Activated CD4-positive, alpha-beta T cell treated with anti-CD3 and anti-CD28 coated beads, Interleukin-2, amount 10 ng/mL, durations not matched to agents 24 days and 14 days (primary cell): Measurements from ENCODE around the gene LCE1D. TPM values are rescaled to one million over a fixed set of nuclear protein-coding genes. Genes with fewer than 3 reads are reported as not detected.

Experiments used
- DNase-seq: peaks from one replicate; pipeline ENCODE4 v3.0.0; 2022
- H3K27ac Mint-ChIP-seq: one replicate; pipeline ENCODE4 v1.8.0; 2022; ENCODE audit warnings: mild to moderate bottlenecking, mixed read lengths
- H3K27me3 Mint-ChIP-seq: one replicate; pipeline ENCODE4 v1.8.0; 2022; ENCODE audit warnings: mixed read lengths
- H3K36me3 Mint-ChIP-seq: one replicate; pipeline ENCODE4 v1.8.0; 2022; ENCODE audit warnings: low read depth, mild to moderate bottlenecking, mixed read lengths
- H3K4me1 Mint-ChIP-seq: one replicate; pipeline ENCODE4 v1.8.0; 2021; ENCODE audit warnings: mixed read lengths
- H3K4me3 Mint-ChIP-seq: one replicate; pipeline ENCODE4 v1.8.0; 2022; ENCODE audit warnings: mild to moderate bottlenecking, moderate library complexity, mixed read lengths
- H3K9me3 Mint-ChIP-seq: one replicate; pipeline ENCODE4 v1.8.0; 2021; ENCODE audit warnings: mixed read lengths
- intact Hi-C: fragments of 100-400 bp; cut with micrococcal nuclease; formaldehyde crosslinking; loops from one replicate; pipeline ENCODE4 v1.15.1; 2023
- total RNA-seq: library from RNA; stranded (reverse); gene quantifications from 2 replicates; pipeline ENCODE4 v1.2.3, GENCODE V29; 2022

The LCE1D gene, protein sequence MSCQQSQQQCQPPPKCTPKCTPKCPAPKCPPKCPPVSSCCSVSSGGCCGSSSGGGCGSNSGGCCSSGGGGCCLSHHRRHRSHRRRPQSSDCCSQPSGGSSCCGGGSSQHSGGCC
- not detected in 2 replicates for total RNA-seq

DNA sequence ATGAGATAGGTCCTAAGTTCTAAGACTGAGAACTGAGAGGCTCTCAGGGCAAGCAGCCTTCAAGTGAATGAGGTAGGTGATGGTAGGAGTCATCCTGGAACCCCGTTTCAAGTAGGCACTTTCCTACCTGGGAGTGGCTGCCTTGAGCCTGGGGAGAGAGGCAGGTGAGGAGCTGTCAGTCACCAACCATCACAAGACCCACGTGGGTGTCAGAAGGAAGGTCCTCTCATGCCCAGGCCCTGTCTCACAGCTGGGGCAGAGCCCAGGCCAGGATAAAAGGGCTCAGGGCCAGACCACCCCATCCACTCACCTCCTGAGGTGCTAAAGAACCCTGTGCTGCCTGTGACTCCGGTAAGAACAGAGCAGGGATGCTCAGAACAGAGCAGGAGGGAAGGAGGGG lies at the start of gene LCE1D:
TSS of gene LCE1D (plus strand) at position 301 of the 400 bp plus-strand sequence. CDS start 1,074 bp downstream, outside the sequence.
- Mint-ChIP-seq H3K9me3 (no peaks in the 10 kb centered on the region), H3K4me3 (no peak within 1 kb of the TSS), H3K27me3 (peaks cover 14% of the 10 kb centered on the region), H3K36me3 (no peaks in the 10 kb centered on the region), H3K4me1 (no peaks in the 10 kb centered on the region), H3K27ac (no peak within 1 kb of the TSS)
- no peak for DNase-seq
- intact Hi-C loops: no loop called here

DNA sequence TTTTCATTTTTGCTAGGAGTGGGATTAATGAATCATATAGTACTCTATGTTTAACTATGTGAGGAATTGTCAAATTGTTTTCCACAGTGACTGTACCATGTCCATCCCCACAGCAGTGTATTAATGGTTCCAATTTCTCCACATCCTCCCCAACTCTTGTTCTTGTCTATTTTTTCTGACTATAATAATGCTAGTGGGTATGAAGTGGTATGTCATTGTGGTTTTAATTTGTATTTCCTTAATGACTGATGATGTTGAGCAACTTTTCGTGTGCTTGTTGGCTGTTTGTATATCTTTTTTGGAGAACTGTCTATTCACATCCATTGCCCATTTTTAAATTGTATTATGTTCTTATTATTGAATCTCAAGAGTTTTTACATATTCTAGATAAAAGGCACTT lies 48.7 kb upstream of the LCE1D start:
- intact Hi-C loops: no loop called here
- no peaks in the 10 kb centered on the region for H3K4me1 Mint-ChIP-seq
- no peaks in the 10 kb centered on the region for H3K36me3 Mint-ChIP-seq
- H3K27ac Mint-ChIP-seq: no peak overlapping the region
- no peak for DNase-seq
- no peaks in the 10 kb centered on the region for H3K9me3 Mint-ChIP-seq
- peaks cover 9% of the 10 kb centered on the region for H3K27me3 Mint-ChIP-seq
- no peak overlapping the region for H3K4me3 Mint-ChIP-seq

DNA sequence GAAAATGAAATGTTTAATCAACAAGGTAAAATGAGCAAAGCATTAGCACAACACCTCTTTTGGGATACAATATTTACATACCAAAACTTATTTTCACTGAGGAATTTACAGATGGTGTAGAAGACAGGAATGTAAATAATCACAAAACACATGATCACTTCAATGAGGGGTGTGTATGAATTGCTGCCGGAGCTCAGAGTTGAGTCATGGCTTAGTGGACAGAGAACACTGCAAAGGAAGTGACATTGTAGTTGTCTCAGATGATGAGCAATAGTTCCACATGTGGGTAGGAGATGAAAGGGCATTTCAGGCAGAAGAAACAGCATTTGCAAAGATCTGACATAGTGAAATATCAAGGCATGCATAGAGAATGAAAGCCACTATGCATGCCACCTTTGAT lies 44.3 kb upstream of the LCE1D start:
- intact Hi-C loops: no loop called here
- Mint-ChIP-seq H3K4me3 (no peak overlapping the region), H3K27me3 (peaks cover 9% of the 10 kb centered on the region), H3K27ac (no peak overlapping the region), H3K9me3 (no peaks in the 10 kb centered on the region), H3K4me1 (no peaks in the 10 kb centered on the region), H3K36me3 (no peaks in the 10 kb centered on the region)
- DNase-seq: peak; percentile 33

DNA sequence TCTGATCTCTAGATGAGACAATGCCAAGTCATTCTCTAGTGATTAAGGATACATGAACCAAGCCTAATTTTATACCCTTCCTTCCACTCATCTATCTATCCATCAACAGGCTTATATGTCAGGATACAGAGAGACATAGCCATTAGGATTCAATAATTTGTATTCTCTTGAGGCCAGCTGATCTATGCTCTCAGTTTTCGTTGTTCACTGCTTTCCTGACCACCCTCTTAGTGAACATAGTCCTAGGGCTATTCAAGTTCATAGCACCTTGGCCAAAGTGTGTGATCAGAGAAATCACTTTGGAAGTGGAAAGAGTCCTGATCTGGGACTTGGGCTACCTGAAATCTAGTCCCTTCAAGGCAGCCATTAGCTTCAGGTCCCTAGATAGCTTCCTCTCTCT lies 42.9 kb upstream of the LCE1D start:
- Mint-ChIP-seq H3K9me3 (no peaks in the 10 kb centered on the region), H3K4me3 (no peak overlapping the region), H3K27ac (no peak overlapping the region), H3K36me3 (no peaks in the 10 kb centered on the region), H3K4me1 (no peaks in the 10 kb centered on the region), H3K27me3 (peaks cover 7% of the 10 kb centered on the region)
- intact Hi-C loops: no loop called here
- no peak for DNase-seq

DNA sequence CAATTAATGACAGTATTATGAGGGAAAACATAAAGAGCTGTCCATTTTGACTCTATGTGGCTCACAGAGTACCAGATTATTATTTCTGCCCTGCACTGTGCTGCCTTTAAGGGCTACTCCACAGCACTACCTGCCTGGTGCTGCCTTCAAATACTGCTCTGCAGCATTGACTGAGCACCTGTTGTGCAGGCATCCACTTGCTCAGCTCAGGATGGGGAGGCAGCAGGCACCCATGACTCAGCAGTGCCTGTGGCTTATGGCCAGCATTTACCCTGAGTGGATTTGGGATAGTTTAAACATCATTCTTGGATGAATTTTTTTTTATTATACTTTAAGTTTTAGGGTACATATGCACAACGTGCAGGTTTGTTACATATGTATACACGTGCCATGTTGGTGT lies 39.6 kb upstream of the LCE1D start:
- Mint-ChIP-seq H3K4me1 (no peaks in the 10 kb centered on the region), H3K4me3 (no peak overlapping the region), H3K9me3 (no peaks in the 10 kb centered on the region), H3K36me3 (no peaks in the 10 kb centered on the region), H3K27me3 (no peaks in the 10 kb centered on the region), H3K27ac (no peak overlapping the region)
- DNase-seq: no peak
- intact Hi-C loops: no loop called here

DNA sequence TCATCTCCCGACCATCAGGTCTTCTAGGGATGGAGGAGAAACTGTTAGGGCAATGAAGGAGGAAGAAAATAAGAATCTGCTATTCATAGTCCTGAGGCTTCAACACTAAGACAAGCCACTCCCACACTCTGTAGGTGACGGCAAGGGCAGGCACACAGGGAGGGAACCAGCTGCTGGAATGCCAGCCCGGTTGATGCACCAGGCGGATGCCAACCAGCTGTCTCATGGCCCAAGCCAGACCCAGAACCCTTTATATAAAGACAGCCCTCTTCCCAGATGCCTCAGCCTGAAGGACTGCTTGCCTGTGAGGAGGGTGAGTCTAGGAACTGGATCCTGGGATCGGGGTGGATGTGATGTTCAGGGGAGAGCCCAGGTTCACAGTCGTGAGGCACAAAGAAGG lies 38.8 kb upstream of the LCE1D start, which contains the start of gene KPRP:
TSS of gene KPRP (plus strand) at position 279 of the 400 bp plus-strand sequence. CDS start 1,564 bp downstream, outside the sequence.
- H3K4me3 Mint-ChIP-seq: no peak within 1 kb of the TSS
- no peaks in the 10 kb centered on the region for H3K27me3 Mint-ChIP-seq
- H3K9me3 Mint-ChIP-seq: no peaks in the 10 kb centered on the region
- no peak for DNase-seq
- H3K36me3 Mint-ChIP-seq: no peaks in the 10 kb centered on the region
- H3K27ac Mint-ChIP-seq: no peak within 1 kb of the TSS
- intact Hi-C loops: no loop called here
- H3K4me1 Mint-ChIP-seq: no peaks in the 10 kb centered on the region

DNA sequence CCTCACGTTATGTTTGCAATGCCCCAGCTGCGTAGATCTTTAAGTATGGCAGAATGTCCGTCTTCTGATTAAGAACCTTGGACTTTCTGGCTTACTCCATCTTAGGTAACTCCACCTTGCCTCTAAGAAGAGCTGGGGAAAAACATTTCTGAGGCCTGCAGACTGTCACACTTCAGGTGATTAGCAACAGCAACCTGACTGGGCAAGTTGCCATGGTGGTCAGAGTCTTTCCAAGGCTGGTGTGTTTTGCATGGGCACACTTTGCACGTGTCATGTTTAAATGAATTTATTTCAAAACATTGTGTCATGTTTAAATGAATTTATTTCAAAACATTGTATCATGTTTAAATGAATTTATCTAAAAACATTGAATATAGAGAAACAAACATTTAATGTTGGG lies 37.9 kb upstream of the LCE1D start:
- H3K27me3 Mint-ChIP-seq: no peaks in the 10 kb centered on the region
- no peaks in the 10 kb centered on the region for H3K9me3 Mint-ChIP-seq
- no peak overlapping the region for H3K4me3 Mint-ChIP-seq
- no peak overlapping the region for H3K27ac Mint-ChIP-seq
- intact Hi-C loops: no loop called here
- no peaks in the 10 kb centered on the region for H3K36me3 Mint-ChIP-seq
- no peak for DNase-seq
- H3K4me1 Mint-ChIP-seq: no peaks in the 10 kb centered on the region

DNA sequence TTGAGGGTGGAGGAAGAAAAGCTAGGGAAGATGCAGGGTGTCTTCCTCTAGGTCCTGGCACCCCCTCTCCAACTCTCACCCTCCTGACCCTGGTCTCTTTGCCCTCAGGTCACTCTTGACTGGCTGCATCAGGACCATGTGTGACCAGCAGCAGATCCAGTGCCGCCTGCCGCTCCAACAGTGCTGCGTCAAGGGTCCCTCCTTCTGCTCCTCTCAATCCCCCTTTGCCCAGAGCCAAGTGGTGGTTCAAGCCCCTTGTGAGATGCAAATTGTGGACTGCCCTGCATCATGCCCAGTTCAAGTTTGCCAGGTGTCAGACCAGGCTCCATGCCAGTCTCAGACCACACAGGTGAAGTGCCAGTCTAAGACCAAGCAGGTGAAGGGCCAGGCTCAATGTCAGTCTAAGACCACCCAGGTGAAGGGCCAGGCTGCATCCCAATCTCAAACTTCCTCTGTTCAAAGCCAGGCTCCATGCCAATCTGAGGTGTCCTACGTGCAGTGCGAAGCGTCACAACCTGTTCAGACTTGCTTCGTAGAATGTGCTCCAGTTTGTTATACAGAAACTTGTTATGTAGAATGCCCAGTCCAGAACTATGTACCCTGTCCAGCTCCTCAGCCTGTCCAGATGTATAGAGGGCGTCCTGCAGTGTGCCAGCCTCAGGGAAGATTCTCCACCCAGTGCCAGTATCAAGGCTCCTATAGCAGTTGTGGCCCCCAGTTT lies 36.9 kb upstream of the LCE1D start:
- Mint-ChIP-seq H3K36me3 (no peaks in the 10 kb centered on the region), H3K27ac (no peak overlapping the region), H3K27me3 (no peaks in the 10 kb centered on the region), H3K4me3 (no peak overlapping the region), H3K9me3 (no peaks in the 10 kb centered on the region), H3K4me1 (no peaks in the 10 kb centered on the region)
- intact Hi-C loops: no loop called here
- DNase-seq: peak; percentile 35

DNA sequence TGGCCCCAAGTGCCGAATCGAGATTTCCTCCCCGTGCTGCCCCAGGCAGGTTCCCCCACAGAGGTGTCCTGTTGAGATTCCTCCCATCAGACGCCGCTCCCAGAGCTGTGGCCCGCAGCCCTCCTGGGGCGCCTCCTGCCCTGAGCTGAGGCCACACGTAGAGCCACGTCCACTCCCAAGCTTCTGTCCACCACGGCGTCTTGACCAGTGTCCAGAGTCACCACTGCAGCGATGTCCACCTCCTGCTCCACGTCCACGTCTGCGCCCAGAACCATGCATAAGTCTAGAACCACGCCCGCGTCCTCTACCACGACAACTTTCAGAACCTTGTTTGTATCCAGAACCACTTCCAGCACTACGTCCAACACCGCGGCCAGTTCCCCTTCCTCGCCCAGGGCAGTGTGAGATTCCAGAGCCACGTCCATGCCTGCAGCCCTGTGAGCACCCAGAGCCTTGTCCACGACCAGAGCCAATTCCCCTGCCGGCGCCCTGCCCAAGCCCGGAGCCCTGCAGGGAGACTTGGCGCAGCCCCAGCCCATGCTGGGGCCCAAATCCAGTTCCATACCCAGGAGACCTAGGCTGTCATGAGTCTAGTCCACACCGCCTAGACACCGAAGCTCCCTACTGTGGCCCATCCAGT lies 35.9 kb upstream of the LCE1D start:
- Mint-ChIP-seq H3K36me3 (no peaks in the 10 kb centered on the region), H3K9me3 (no peaks in the 10 kb centered on the region), H3K4me3 (no peak overlapping the region), H3K27ac (no peak overlapping the region), H3K27me3 (no peaks in the 10 kb centered on the region), H3K4me1 (no peaks in the 10 kb centered on the region)
- intact Hi-C loops: no loop called here
- DNase-seq: peak; percentile 50

DNA sequence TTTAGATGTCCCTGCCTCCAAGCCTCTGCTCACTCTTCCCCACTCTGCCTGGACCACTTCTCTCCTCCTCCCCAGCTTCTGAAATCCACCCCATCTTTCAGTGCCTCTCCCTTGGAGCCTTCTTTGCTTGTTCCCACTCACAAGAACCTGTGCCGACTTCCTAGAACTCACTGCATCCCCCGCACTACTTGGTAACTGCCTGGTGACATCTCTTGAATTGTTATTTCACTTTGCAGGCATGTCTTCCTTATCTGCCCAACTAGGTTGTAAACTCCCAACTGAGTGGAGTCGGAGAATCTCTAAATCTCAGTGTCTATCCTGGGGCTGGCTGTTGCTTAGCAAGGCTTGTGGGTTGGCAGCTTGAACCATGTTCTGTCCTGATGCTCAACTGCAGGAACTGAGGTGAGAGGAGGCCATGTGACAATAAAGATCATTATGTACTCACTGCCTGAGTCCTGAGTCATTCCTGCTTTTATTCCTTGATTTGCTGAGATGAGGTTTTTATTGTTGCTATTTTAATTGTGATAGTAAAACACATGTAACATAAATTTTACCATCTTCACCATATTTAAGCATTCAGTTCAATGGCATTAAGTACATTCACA lies 34.8 kb upstream of the LCE1D start:
- H3K36me3 Mint-ChIP-seq: no peaks in the 10 kb centered on the region
- H3K9me3 Mint-ChIP-seq: no peaks in the 10 kb centered on the region
- no peaks in the 10 kb centered on the region for H3K27me3 Mint-ChIP-seq
- no peak for DNase-seq
- H3K27ac Mint-ChIP-seq: no peak overlapping the region
- intact Hi-C loops: no loop called here
- H3K4me1 Mint-ChIP-seq: no peaks in the 10 kb centered on the region
- no peak overlapping the region for H3K4me3 Mint-ChIP-seq

DNA sequence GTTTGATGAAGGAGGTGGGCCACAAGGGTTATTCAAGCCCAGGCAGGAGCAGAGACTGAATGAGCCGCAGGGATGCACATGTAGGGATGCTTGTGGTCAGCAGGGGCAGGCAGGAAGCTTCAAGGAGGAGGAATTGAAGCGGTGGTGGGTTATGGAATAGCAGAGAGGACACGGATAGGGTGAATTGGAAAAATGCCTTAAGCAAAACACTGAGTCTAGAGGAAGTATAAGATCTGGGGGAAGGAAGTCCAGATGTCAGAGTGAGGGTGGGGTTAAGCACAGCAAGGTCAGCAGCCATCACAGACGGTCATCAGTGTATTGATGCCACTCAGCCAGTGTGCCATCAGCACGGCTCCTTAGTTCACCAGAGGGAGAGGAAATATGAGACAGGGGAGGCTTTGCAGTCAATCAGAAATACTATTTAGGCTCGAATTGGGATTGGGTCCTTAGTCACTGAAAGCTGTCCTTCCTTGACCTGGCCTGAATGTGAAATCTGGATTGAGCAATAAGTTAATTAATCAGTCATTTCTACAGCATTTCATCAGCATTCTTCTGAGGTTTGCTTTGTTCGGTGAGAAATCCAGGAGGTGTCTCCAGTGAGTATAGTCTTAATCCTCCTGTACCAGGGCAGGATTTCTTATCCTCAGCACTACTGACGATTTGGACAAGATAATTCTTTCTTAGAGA lies 27.5 kb upstream of the LCE1D start:
- peak; percentile 19 for DNase-seq
- Mint-ChIP-seq H3K27ac (no peak overlapping the region), H3K9me3 (no peaks in the 10 kb centered on the region), H3K36me3 (no peaks in the 10 kb centered on the region), H3K27me3 (peaks cover 4% of the 10 kb centered on the region), H3K4me1 (no peaks in the 10 kb centered on the region), H3K4me3 (no peak overlapping the region)
- intact Hi-C loops: no loop called here

DNA sequence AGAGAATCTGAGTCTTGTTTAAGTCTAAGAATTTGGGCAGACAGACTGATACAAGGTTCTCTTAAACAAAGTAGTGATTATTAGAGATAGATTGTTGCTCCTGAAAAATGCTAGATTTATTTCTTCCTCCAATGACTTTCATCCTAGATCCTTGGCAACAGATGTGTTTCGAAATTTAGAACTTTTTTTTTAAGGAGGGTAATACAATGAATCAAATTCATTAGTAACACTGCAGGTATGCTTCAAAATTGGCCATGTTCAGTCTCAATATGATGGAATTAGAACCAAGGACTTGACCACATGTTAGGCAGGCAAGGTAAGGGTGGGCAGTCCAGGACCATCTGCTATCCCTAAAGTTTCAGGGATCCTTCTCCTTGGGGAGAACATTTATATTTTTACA lies 26.1 kb upstream of the LCE1D start:
- no peak overlapping the region for H3K27ac Mint-ChIP-seq
- H3K36me3 Mint-ChIP-seq: no peaks in the 10 kb centered on the region
- no peak for DNase-seq
- H3K4me3 Mint-ChIP-seq: no peak overlapping the region
- intact Hi-C loops: no loop called here
- no peaks in the 10 kb centered on the region for H3K4me1 Mint-ChIP-seq
- H3K27me3 Mint-ChIP-seq: peaks cover 4% of the 10 kb centered on the region
- H3K9me3 Mint-ChIP-seq: no peaks in the 10 kb centered on the region

DNA sequence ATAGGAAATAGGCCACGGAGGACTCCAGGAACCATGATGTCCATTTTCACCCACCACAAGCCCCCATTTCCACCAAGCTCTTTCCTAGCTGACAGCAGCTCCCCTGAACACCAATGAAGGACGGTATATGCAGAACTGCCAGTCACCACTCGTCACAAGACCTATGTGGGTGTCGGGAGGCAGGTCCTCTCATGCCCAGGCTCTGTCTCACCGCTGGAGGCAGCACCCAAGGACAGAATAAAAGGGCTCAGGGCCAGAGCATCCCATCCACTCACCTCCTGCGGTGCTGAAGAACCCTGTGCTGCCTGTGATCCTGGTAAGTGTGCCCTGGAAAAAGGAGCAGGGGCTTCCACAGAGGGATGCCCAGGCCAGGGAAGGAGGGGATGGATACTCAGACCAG lies 21.6 kb upstream of the LCE1D start, which contains the start of gene LCE1F:
TSS of gene LCE1F (plus strand) at position 266 of the 400 bp plus-strand sequence. CDS start 1,232 bp downstream, outside the sequence.
- H3K9me3 Mint-ChIP-seq: no peaks in the 10 kb centered on the region
- DNase-seq: no peak
- H3K36me3 Mint-ChIP-seq: no peaks in the 10 kb centered on the region
- H3K4me1 Mint-ChIP-seq: no peaks in the 10 kb centered on the region
- H3K27ac Mint-ChIP-seq: no peak within 1 kb of the TSS
- H3K4me3 Mint-ChIP-seq: no peak within 1 kb of the TSS
- intact Hi-C loops: no loop called here
- peaks cover 3% of the 10 kb centered on the region for H3K27me3 Mint-ChIP-seq

DNA sequence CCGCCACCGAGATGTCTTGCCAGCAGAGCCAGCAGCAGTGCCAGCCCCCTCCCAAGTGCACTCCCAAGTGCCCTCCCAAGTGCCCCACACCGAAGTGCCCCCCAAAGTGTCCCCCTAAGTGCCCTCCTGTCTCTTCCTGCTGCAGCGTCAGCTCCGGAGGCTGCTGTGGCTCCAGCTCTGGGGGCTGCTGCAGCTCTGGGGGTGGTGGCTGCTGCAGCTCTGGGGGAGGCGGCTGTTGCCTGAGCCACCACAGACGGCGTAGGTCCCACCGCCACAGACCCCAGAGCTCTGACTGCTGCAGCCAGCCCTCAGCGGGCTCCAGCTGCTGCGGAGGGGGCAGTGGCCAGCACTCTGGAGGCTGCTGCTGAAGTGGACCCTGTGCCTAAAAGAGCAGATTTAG lies 20.2 kb upstream of the LCE1D start:
- no peaks in the 10 kb centered on the region for H3K4me1 Mint-ChIP-seq
- H3K9me3 Mint-ChIP-seq: no peaks in the 10 kb centered on the region
- H3K4me3 Mint-ChIP-seq: no peak overlapping the region
- H3K27me3 Mint-ChIP-seq: peaks cover 5% of the 10 kb centered on the region
- intact Hi-C loops: no loop called here
- H3K36me3 Mint-ChIP-seq: no peaks in the 10 kb centered on the region
- no peak for DNase-seq
- H3K27ac Mint-ChIP-seq: no peak overlapping the region
